CD4-positive, alpha-beta T cell treated with Interleukin-17A for 4 hours (primary cell): ENCODE measurements around the gene XIRP1.

ENCODE experiments used
- DNase-seq: peaks from one replicate; pipeline ENCODE4 v3.0.0-alpha.2; 2020; ENCODE audit warnings: mixed read lengths

XIRP1 gene

GRCh38 chr3:39140341-39140971 lies 51.9 kb downstream of the XIRP1 start:
- DNase-seq: no peak

GRCh38 chr3:39139442-39139841 lies 53.0 kb downstream of the XIRP1 start:
- DNase-seq: no peak

GRCh38 chr3:39138804-39139415 lies 53.5 kb downstream of the XIRP1 start:
- DNase-seq: no peak

GRCh38 chr3:39137991-39138803 lies 54.2 kb downstream of the XIRP1 start:
- DNase-seq: no peak

- DNase-seq: no peak
Measured at GRCh38 chr3:39137435-39137936, 54.9 kb downstream of the XIRP1 start.

- no peak for DNase-seq
Measured at GRCh38 chr3:39136533-39137434, 55.6 kb downstream of the XIRP1 start.

GRCh38 chr3:39135170-39135805 lies 57.1 kb downstream of the XIRP1 start:
- no peak for DNase-seq

- DNase-seq: no peak
Measured at GRCh38 chr3:39134305-39134704, 58.1 kb downstream of the XIRP1 start.

GRCh38 chr3:39133822-39134221 lies 58.6 kb downstream of the XIRP1 start:
- DNase-seq: no peak
